H1 (cell line): ENCODE data around the gene MRPL20. TPM values are rescaled to one million over a fixed set of nuclear protein-coding genes. Genes with fewer than 3 reads are reported as not detected.

ENCODE experiments used
- CTCF ChIA-PET: fragments of 300-600 bp; sonication (Branson Sonifier 250); formaldehyde crosslinking; loops from one replicate; lab custom pipeline; 2021; ENCODE audit not compliant: partially characterized antibody; lab: Charles Lee
- POLR2A ChIA-PET: fragments of 300-600 bp; sonication (Branson Sonifier 250); formaldehyde crosslinking; loops from one replicate; lab custom pipeline; 2021; ENCODE audit warnings: inconsistent platforms; ENCODE audit not compliant: partially characterized antibody; lab: Charles Lee
- DNase-seq, 2 experiments: peaks; one replicate each; pipeline versions ENCODE4 v3.0.0 to v3.0.0-alpha.2; 2010 to 2022; ENCODE audit warnings: low spot score in 2 of 2, low read depth in 1 of 2, mixed read lengths in 1 of 2
- FAIRE-seq: peaks from 2 replicates; lab custom pipeline; 2011; peaks lifted over from hg19 to GRCh38; lab: Jason Lieb, UNC
- H2AFZ ChIP-seq: 2 replicates; pipeline ENCODE4 v1.8.1; 2012; ENCODE audit warnings: low read length, inconsistent platforms
- H2AK5ac ChIP-seq: 2 replicates; pipeline ENCODE4 v1.6.1; 2013; ENCODE audit warnings: low read depth, low read length
- H2BK120ac ChIP-seq: replicated peaks from 2 replicates; pipeline ENCODE3; 2013; ENCODE audit warnings: low read depth, low read length, inconsistent platforms
- H2BK12ac ChIP-seq: 2 replicates; pipeline ENCODE4 v1.6.1; 2013; ENCODE audit warnings: low read depth, low read length
- H2BK15ac ChIP-seq: 2 replicates; pipeline ENCODE4 v1.6.1; 2013; ENCODE audit warnings: low read length
- H2BK20ac ChIP-seq: 2 replicates; pipeline ENCODE4 v1.6.1; 2013; ENCODE audit warnings: low read length
- H2BK5ac ChIP-seq: 2 replicates; pipeline ENCODE4 v1.6.1; 2013; ENCODE audit warnings: low read depth, low read length
- H3K14ac ChIP-seq: 2 replicates; pipeline ENCODE4 v1.6.1; 2013; ENCODE audit warnings: inconsistent platforms; ENCODE audit not compliant: insufficient read length
- H3K18ac ChIP-seq: 2 replicates; pipeline ENCODE4 v1.6.1; 2013; ENCODE audit warnings: low read length; ENCODE audit errors: extremely low read depth
- H3K23ac ChIP-seq: 2 replicates; pipeline ENCODE4 v1.6.1; 2013; ENCODE audit warnings: inconsistent platforms; ENCODE audit not compliant: insufficient read length
- H3K23me2 ChIP-seq: 2 replicates; pipeline ENCODE4 v1.6.1; 2013; ENCODE audit warnings: low read depth, low read length
- H3K27ac ChIP-seq: 2 replicates; pipeline ENCODE4 v1.6.1; 2011; ENCODE audit warnings: low read depth, low read length, inconsistent platforms
- H3K27me3 ChIP-seq, 4 experiments: replicated peaks in 1 of 4; 1 replicate in 1 of 4; 2 replicates in 3 of 4; pipeline versions ENCODE4 v1.6.1 to v1.8.1; 2011 to 2013; ENCODE audit warnings: low read length in 3 of 4, mild to moderate bottlenecking in 3 of 4, inconsistent platforms in 2 of 4, mixed read lengths in 2 of 4, moderate library complexity in 1 of 4; ENCODE audit not compliant: control insufficient read depth in 3 of 4, insufficient read depth in 3 of 4; ENCODE audit errors: extremely low read depth in 1 of 4
- H3K36me3 ChIP-seq, 4 experiments: 2 replicates each; pipeline versions ENCODE4 v1.6.1 to v1.8.1; 2011 to 2013; ENCODE audit warnings: mild to moderate bottlenecking in 4 of 4, low read length in 3 of 4, moderate library complexity in 2 of 4, control low read depth in 1 of 4, inconsistent platforms in 1 of 4; ENCODE audit not compliant: insufficient read depth in 4 of 4, control insufficient read depth in 2 of 4
- H3K4ac ChIP-seq: replicated peaks from 2 replicates; pipeline ENCODE3; 2013; ENCODE audit warnings: low read length, low read depth, mixed read lengths, inconsistent platforms; ENCODE audit not compliant: insufficient read length
- H3K4me1 ChIP-seq, 4 experiments: replicated peaks in 1 of 4; 1 replicate in 1 of 4; 2 replicates in 3 of 4; pipeline versions ENCODE4 v1.6.1 to v1.8.1; 2011 to 2013; ENCODE audit warnings: low read length in 3 of 4, inconsistent platforms in 2 of 4, mixed read lengths in 1 of 4; ENCODE audit not compliant: insufficient read depth in 4 of 4, control insufficient read depth in 3 of 4
- H3K4me2 ChIP-seq, 2 experiments: 2 replicates each; pipeline versions ENCODE4 v1.6.1 to v1.8.1; 2011 to 2013; ENCODE audit warnings: low read depth in 2 of 2, low read length in 2 of 2, control low read depth in 1 of 2, inconsistent platforms in 1 of 2, mild to moderate bottlenecking in 1 of 2; ENCODE audit not compliant: insufficient read depth in 1 of 2
- H3K4me3 ChIP-seq, 4 experiments: fragments of 200-600, 300-600 bp in 1 of 4; sonication (generic), shearing (Covaris generic), sonication (Bioruptor Twin) in 1 of 4; 2 replicates each; pipeline versions ENCODE4 v1.5.1 to v1.8.1; 2011 to 2016; ENCODE audit warnings: low read length in 4 of 4, low read depth in 3 of 4, control low read depth in 2 of 4, inconsistent platforms in 2 of 4, mild to moderate bottlenecking in 2 of 4, mixed read lengths in 1 of 4, moderate library complexity in 1 of 4; ENCODE audit not compliant: insufficient read depth in 2 of 4; ENCODE audit errors: extremely low read depth in 1 of 4
- H3K56ac ChIP-seq: replicated peaks from 2 replicates; pipeline ENCODE3; 2013; ENCODE audit warnings: low read depth, mild to moderate bottlenecking, mixed read lengths, low read length, inconsistent platforms; ENCODE audit not compliant: insufficient read length
- H3K79me1 ChIP-seq: 2 replicates; pipeline ENCODE4 v1.6.1; 2013; ENCODE audit warnings: low read depth, low read length, control low read depth
- H3K79me2 ChIP-seq, 2 experiments: 2 replicates each; pipeline versions ENCODE4 v1.6.1 to v1.8.1; 2012 to 2013; ENCODE audit warnings: low read length in 2 of 2, mild to moderate bottlenecking in 2 of 2, inconsistent platforms in 1 of 2; ENCODE audit not compliant: insufficient read depth in 2 of 2, control insufficient read depth in 1 of 2
- H3K9ac ChIP-seq, 4 experiments: replicated peaks in 1 of 4; 1 replicate in 1 of 4; 2 replicates in 3 of 4; pipeline versions ENCODE4 v1.6.1 to v1.8.1; 2011 to 2013; ENCODE audit warnings: low read depth in 3 of 4, low read length in 3 of 4, control low read depth in 2 of 4, mild to moderate bottlenecking in 2 of 4, moderate library complexity in 2 of 4, inconsistent platforms in 1 of 4; ENCODE audit errors: extremely low read depth in 1 of 4
- H3K9me3 ChIP-seq, 2 experiments: 2 replicates each; pipeline versions ENCODE4 v1.6.1 to v1.8.1; 2012 to 2013; ENCODE audit warnings: mild to moderate bottlenecking in 2 of 2, moderate library complexity in 2 of 2, control low read depth in 1 of 2, inconsistent platforms in 1 of 2, low read depth in 1 of 2, low read length in 1 of 2, mixed read lengths in 1 of 2; ENCODE audit not compliant: insufficient read depth in 2 of 2
- H4K20me1 ChIP-seq, 2 experiments: replicated peaks in 1 of 2; 2 replicates each; pipeline versions ENCODE3 to v1.8.1; 2011 to 2013; ENCODE audit warnings: inconsistent platforms in 2 of 2, low read length in 2 of 2, mild to moderate bottlenecking in 1 of 2; ENCODE audit not compliant: insufficient read depth in 2 of 2, control insufficient read depth in 1 of 2
- H4K5ac ChIP-seq: 2 replicates; pipeline ENCODE4 v1.6.1; 2013; ENCODE audit warnings: low read length, low read depth, mixed read lengths, inconsistent platforms; ENCODE audit not compliant: insufficient read length
- H4K8ac ChIP-seq: 2 replicates; pipeline ENCODE4 v1.8.0; 2013; ENCODE audit warnings: mild to moderate bottlenecking, moderate library complexity, low read length, inconsistent platforms; ENCODE audit not compliant: insufficient read depth; ENCODE audit errors: extremely low read depth
- H4K91ac ChIP-seq: replicated peaks from 2 replicates; pipeline ENCODE3; 2013; ENCODE audit warnings: low read length, mixed read lengths, inconsistent platforms; ENCODE audit not compliant: insufficient read length
- ASH2L ChIP-seq: fragments of 200-600, 300-600 bp; sonication (generic); IDR thresholded peaks from one replicate; pipeline ENCODE4 v1.7.1; 2017; ENCODE audit warnings: low read length
- EP300 ChIP-seq, 2 experiments: IDR thresholded peaks; 1 replicate in 1 of 2; 2 replicates in 1 of 2; pipeline ENCODE4 v1.6.1; 2011 to 2012; ENCODE audit warnings: low read depth in 2 of 2, low read length in 2 of 2, mild to moderate bottlenecking in 2 of 2, borderline replicate concordance in 1 of 2, inconsistent platforms in 1 of 2, moderate library complexity in 1 of 2
- JUND ChIP-seq: IDR thresholded peaks from 2 replicates; pipeline ENCODE4 v1.6.1; 2011; ENCODE audit warnings: mild to moderate bottlenecking, improper control_type of control experiment, low read length
- KDM1A ChIP-seq: fragments of 200-600, 300-600 bp; sonication (generic); IDR thresholded peaks from 2 replicates; pipeline ENCODE4 v1.7.1; 2016; ENCODE audit warnings: mild to moderate bottlenecking, low read length, borderline replicate concordance
- NANOG ChIP-seq: IDR thresholded peaks from 2 replicates; pipeline ENCODE4 v1.6.1; 2011; ENCODE audit warnings: low read length, low read depth, mild to moderate bottlenecking, inconsistent platforms; ENCODE audit not compliant: insufficient read depth, poor library complexity, severe bottlenecking
- POU5F1 ChIP-seq: IDR thresholded peaks from 2 replicates; pipeline ENCODE4 v1.6.1; 2011; ENCODE audit warnings: low read depth, mild to moderate bottlenecking, low read length, moderate library complexity
- SP1 ChIP-seq: IDR thresholded peaks from 2 replicates; pipeline ENCODE4 v1.6.1; 2011; ENCODE audit warnings: low read depth, low read length
- TAF1 ChIP-seq: IDR thresholded peaks from 2 replicates; pipeline ENCODE4 v1.6.1; 2011; ENCODE audit warnings: mild to moderate bottlenecking, low read depth, low read length
- TEAD4 ChIP-seq: IDR thresholded peaks from 2 replicates; pipeline ENCODE4 v1.6.1; 2012; ENCODE audit warnings: low read depth, low read length, inconsistent platforms, mixed read lengths
- YY1 ChIP-seq: IDR thresholded peaks from 2 replicates; pipeline ENCODE4 v1.6.1; 2011; ENCODE audit warnings: low read depth, mild to moderate bottlenecking, low read length
- WGBS, 2 experiments: shearing (Covaris generic) in 1 of 2; methylation state at CpG; one replicate each; pipeline versions ENCODE4 v1.1.6 to v1.1.7; 2013 to 2015; ENCODE audit warnings: low lambda C conversion rate in 2 of 2, mixed read lengths in 2 of 2, inconsistent platforms in 1 of 2, low coverage in 1 of 2, missing lambda C conversion rate in 1 of 2; ENCODE audit not compliant: insufficient replicate concordance in 2 of 2, insufficient coverage in 1 of 2, insufficient read length in 1 of 2; ENCODE audit errors: extremely low coverage in 1 of 2, missing lambda C conversion rate in 1 of 2; 5-methylcytosine and 5-hydroxymethylcytosine counted together
- polyA plus RNA-seq, 7 experiments: library from polyadenylated mRNA; depleted of rRNA in 3 of 7; stranded (reverse) in 5 of 7; unstranded in 2 of 7; fragments of >200 nt in 5 of 7; fragments of 200-250 nt in 2 of 7; gene quantifications; 1 replicate in 5 of 7; 2 replicates in 1 of 7; 4 replicates in 1 of 7; pipeline versions ENCODE4 v1.2.1 to v1.2.3, GENCODE V29; 2011 to 2013; ENCODE audit warnings: missing spikeins in 2 of 7, mixed read lengths in 2 of 7
- total RNA-seq: library from RNA; stranded (reverse); fragmentation: NEBNext Ultra II Directional; extraction: Animal tissue kit (Norgen Biotek cat#: 25700); gene quantifications from 2 replicates; pipeline ENCODE4 v1.2.1, GENCODE V29; 2021

Gene MRPL20
- total and polyA plus RNA-seq, 2 of the 8 experiments (the other 6 are each of a cell fraction or from before 2014, with no cell fraction given), result 126 to 151 TPM

DNA sequence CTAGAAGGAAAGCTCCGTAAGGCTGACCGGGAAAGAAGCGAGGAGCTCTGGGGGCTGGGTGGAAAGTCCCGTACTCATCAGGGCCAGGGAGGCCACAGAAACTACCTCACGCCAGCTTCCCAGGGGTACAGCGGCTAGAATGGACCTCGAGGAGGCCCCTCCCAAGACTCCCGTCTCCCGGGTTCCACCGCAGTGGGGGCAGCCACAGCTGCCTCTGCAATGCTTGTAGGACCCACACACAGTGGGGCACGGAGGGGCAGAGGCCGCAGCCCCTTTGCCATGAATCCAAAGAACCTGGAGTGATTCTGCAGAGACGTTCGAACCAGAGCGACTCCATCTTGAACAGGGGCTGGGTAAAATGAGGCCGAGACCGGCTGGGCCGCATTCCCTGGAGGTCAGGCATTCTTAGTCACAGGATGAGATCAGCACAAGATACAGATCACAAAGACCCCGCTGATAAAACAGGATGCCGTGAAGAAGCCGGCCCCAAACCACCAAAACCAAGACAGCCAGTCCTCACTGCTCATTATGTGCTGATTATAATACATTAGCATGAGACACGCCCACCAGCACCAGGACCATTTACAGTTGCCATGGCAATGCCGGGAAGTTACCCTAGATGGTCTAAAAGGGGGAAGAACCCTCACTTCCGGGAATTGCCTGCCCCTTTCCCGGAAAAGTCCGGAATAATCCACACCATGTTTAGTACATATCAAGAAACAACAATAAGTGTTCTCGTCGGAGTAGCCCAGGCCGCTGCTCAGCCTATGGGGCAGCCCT is 15.6 kb upstream of the MRPL20 start:
- Histone ChIP-seq H3K9ac (no peak overlapping the region), H3K4me2 (peak overlapping the region in 1 of 2 experiments; percentile 27; a peak in 1 of 4 replicates)
- TF ChIP-seq POU5F1, result no peak
- peak; percentile 86 for TF ChIP-seq YY1
- peak; percentile 44; the same call in 1 of the 2 replicates for TF ChIP-seq TAF1
- TF ChIP-seq EP300 (IDR thresholded peaks at IDR 0.05; ENCODE audit: borderline replicate concordance in 1 of 2, low read depth in 2 of 2, low read length in 2 of 2), result 0 out of 3 replicates have a peak, but pooled peaks of 1 of the 2 experiments have one; percentile 46
- 0 out of 2 replicates have a peak, but pooled peaks have one; percentile 30 for TF ChIP-seq KDM1A
- TF ChIP-seq ASH2L, result peak; percentile 28
- no peak for TF ChIP-seq NANOG
- peak; percentile 63; the same call in 1 of the 2 replicates for TF ChIP-seq JUND
- peak; percentile 53; the same call in 1 of the 2 replicates for TF ChIP-seq SP1
- TF ChIP-seq TEAD4, result peak; percentile 86

More for the DNA sequence above, 15.6 kb upstream of the MRPL20 start:
- Histone ChIP-seq H3K18ac (no peak overlapping the region), H3K4ac (no peak overlapping the region), H3K56ac (no peak overlapping the region), H3K79me1 (no peaks in the 10 kb centered on the region), H3K79me2 (no peaks in the 10 kb centered on the region), H4K20me1 (no peaks in the 10 kb centered on the region), H4K8ac (no peak overlapping the region), H3K4me1 (peaks cover 0 to 41% (median 33%) of the 10 kb centered on the region in 4 experiments; a peak in 6 of 7 replicates), H2AK5ac (no peak overlapping the region), H3K4me3 (no peak overlapping the region), H3K23ac (no peak overlapping the region), H3K36me3 (no peaks in the 10 kb centered on the region), H3K27ac (0 out of 2 replicates have a peak overlapping the region, but pooled peaks have one; percentile 2), H2AFZ (no peak overlapping the region), H2BK5ac (peak overlapping the region; percentile 77), H3K23me2 (peaks cover 12% of the 10 kb centered on the region; the same call in 1 of the 2 replicates), H2BK20ac (no peak overlapping the region; the same call in 1 of the 2 replicates), H2BK15ac (0 out of 2 replicates have a peak overlapping the region, but pooled peaks have one; percentile 72), H3K14ac (no peak overlapping the region), H2BK12ac (0 out of 2 replicates have a peak overlapping the region, but pooled peaks have one; percentile 40), H3K27me3 (no peaks in the 10 kb centered on the region; a peak in 2 of 7 replicates), H3K9me3 (no peaks in the 10 kb centered on the region), H4K91ac (no peak overlapping the region), H4K5ac (no peak overlapping the region), H2BK120ac (no peak overlapping the region)
- 77% methylated on average over 29 of the region's 29 CpGs; no CpG with 5 or more reads in 1 of the 2 experiments for WGBS, 2 experiments
- ChIA-PET CTCF (interaction anchor here (1.1 to 2.9 kb wide), 4 partner anchors 9 to 18 kb away, joined by 3 to 12 read pairs (median 5); partner anchors contain the start of gene MRPL20), POLR2A (interaction anchor here (0.7 to 22.9 kb wide), 4 partner anchors 10 to 36 kb away, joined by 3 to 515 read pairs (median 30); partner anchors contain the start of genes CCNL2, MRPL20 and VWA1)
- DNase-seq (no peak), FAIRE-seq (peak; percentile 48)
